Activated CD4-positive, alpha-beta memory T cell treated with anti-CD3 and anti-CD28 coated beads for 36 hours (primary cell): ENCODE results near the gene EEIG2. TPM values are rescaled to one million over a fixed set of nuclear protein-coding genes. Genes with fewer than 3 reads are reported as not detected.

Source experiments
- CTCF ChIA-PET: fragments of 350-600 bp; sonication (Branson Sonifier 250); formaldehyde crosslinking; loops from one replicate; lab custom pipeline; 2021; ENCODE audit warnings: antibody characterized with exemption, inconsistent platforms; lab: Charles Lee
- POLR2A ChIA-PET: fragments of 350-600 bp; sonication (Branson Sonifier 250); formaldehyde crosslinking; loops from one replicate; lab custom pipeline; 2021; ENCODE audit warnings: antibody characterized with exemption; lab: Charles Lee
- DNase-seq: peaks from one replicate; pipeline ENCODE4 v3.0.0-alpha.2; 2020
- H3K27ac Mint-ChIP-seq: one replicate; pipeline ENCODE4 v1.8.0; 2021; ENCODE audit warnings: mixed read lengths
- H3K27me3 Mint-ChIP-seq: one replicate; pipeline ENCODE4 v1.8.0; 2021; ENCODE audit warnings: mixed read lengths
- H3K36me3 Mint-ChIP-seq: one replicate; pipeline ENCODE4 v1.8.0; 2021; ENCODE audit warnings: mixed read lengths
- H3K4me1 Mint-ChIP-seq: one replicate; pipeline ENCODE4 v1.8.0; 2021; ENCODE audit warnings: low read depth, mixed read lengths
- H3K4me3 Mint-ChIP-seq: one replicate; pipeline ENCODE4 v1.8.0; 2021; ENCODE audit warnings: mild to moderate bottlenecking, mixed read lengths
- H3K9me3 Mint-ChIP-seq: one replicate; pipeline ENCODE4 v1.8.0; 2021; ENCODE audit warnings: mixed read lengths
- intact Hi-C: fragments of 100-400 bp; cut with micrococcal nuclease; formaldehyde crosslinking; loops from one replicate; pipeline ENCODE4 v1.15.1; 2023
- total RNA-seq, 2 experiments: library from RNA; stranded (reverse); gene quantifications; one replicate each; pipeline ENCODE4 v1.2.3, GENCODE V29; 2021

The EEIG2 gene
- total RNA-seq, 2 experiments from 2014 or later, result 8.4 to 8.7 TPM

GRCh38 chr1:108606478-108606877, 46.6 kb downstream of the EEIG2 start:
- POLR2A ChIA-PET, result no interaction called here
- intact Hi-C loops, result no loop called here

GRCh38 chr1:108609483-108610049, 49.7 kb downstream of the EEIG2 start:
- Mint-ChIP-seq H3K36me3 (peaks cover 2% of the 10 kb centered on the region), H3K27ac (no peak overlapping the region), H3K27me3 (no peaks in the 10 kb centered on the region), H3K4me1 (no peaks in the 10 kb centered on the region), H3K9me3 (no peaks in the 10 kb centered on the region), H3K4me3 (no peak overlapping the region)
- ChIA-PET POLR2A (no interaction called here), CTCF (no interaction called here)
- DNase-seq, result no peak
- intact Hi-C loops, result no loop called here

More at GRCh38 chr1:108606478-108606877, 46.6 kb downstream of the EEIG2 start:
- no peak overlapping the region for H3K4me3 Mint-ChIP-seq
- H3K4me1 Mint-ChIP-seq, result no peaks in the 10 kb centered on the region
- H3K36me3 Mint-ChIP-seq, result peaks cover 2% of the 10 kb centered on the region
- CTCF ChIA-PET, result interaction anchor here (1.2 kb wide), 1 partner anchor 46 kb away, joined by 3 read pairs; the partner anchor contains the start of gene EEIG2
- H3K9me3 Mint-ChIP-seq, result no peaks in the 10 kb centered on the region
- H3K27ac Mint-ChIP-seq, result no peak overlapping the region
- H3K27me3 Mint-ChIP-seq, result no peaks in the 10 kb centered on the region
- no peak for DNase-seq

Other genes with a start within 250 kb of the EEIG2 start
- gene NBPF6, start 109.8 kb upstream of the EEIG2 start, total RNA-seq, result under 1 TPM in 1 of 2 experiments, not detected in 1; 0.12 TPM
- 10 to 100 TPM; 25.6 to 25.8 TPM for gene HENMT1, start 101.0 kb downstream of the EEIG2 start, total RNA-seq
- gene PRPF38B, start 132.2 kb downstream of the EEIG2 start, total RNA-seq, result 10 to 100 TPM; 57.0 to 63.5 TPM
- not detected for gene FNDC7, start 152.8 kb downstream of the EEIG2 start, total RNA-seq
- 10 to 100 TPM; 40.8 to 46.8 TPM for gene STXBP3, start 186.6 kb downstream of the EEIG2 start, total RNA-seq